ENCODE data around the gene ADGRB3. TPM values are rescaled to one million over a fixed set of nuclear protein-coding genes. Genes with fewer than 3 reads are reported as not detected.
"Not testable (repeated sequence)": the region's sequence is repeated elsewhere in the genome, so short reads cannot be mapped to it uniquely, and the experiment has no call there.

The ADGRB3 gene
- total RNA-seq, 4 donors from 2014 or later: 5.3 to 15.6 (median 7.6) TPM

DNA sequence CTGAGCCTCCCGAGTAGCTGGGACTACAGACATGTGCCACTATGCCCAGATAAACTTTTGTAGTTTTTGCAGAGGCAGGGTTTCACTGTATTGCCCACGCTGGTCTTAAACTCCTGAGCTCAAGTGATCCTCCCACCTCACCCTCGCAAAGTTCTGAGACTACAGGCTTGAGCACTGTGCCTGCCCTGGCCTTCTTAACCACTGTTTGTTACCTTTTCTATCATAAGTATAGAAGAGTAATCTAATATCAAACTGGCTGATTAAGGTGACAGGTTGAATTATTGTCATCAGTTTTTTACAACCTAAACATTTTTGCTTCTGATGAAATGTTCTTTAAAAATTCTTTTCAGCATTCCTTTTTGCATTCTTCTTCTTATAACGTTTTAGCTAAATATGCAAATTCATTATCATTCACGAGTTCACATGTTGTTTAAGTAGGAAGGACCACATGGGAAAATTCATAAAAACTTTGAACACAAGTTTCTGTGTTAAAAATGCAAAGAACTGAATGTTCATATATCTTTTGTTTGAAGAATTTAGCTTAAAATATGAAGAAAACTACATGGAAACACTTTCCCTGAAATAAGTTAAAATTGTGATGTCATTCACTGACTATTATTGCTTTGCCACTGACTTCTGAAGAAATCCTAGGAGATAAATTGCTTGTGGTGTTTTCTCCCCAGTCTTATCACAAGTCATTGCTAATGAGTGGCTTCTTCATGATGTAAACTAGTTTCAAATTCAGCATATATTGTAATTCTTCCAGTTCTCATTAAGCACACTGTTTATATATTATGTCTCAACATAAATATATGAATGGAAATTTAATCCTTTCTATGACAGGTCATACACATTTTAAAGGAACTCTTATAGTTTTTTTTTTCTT is 106.7 kb downstream of the ADGRB3 start:
- TF ChIP-seq CTCF (IDR thresholded peaks at IDR 0.05) (no peak), POLR2A (IDR thresholded peaks at IDR 0.05) (no peak)
- DNase-seq: no peak
- intact Hi-C loops (cut with DNase I; ENCODE audit: low total_unique reads): no loop called here

GRCh38 chr6:68743099-68743498 is 108.0 kb downstream of the ADGRB3 start:
- DNase-seq: no peak
- no peak overlapping the region for H3K4me3 ChIP-seq
- no peaks in the 10 kb centered on the region for H3K36me3 ChIP-seq
- no peaks in the 10 kb centered on the region for H3K4me1 ChIP-seq
- no peak for TF ChIP-seq POLR2A (IDR thresholded peaks at IDR 0.05)
- no peak for TF ChIP-seq CTCF (IDR thresholded peaks at IDR 0.05)
- H3K9me3 ChIP-seq: no peaks in the 10 kb centered on the region
- H3K27me3 ChIP-seq: no peaks in the 10 kb centered on the region
- intact Hi-C loops (cut with DNase I; ENCODE audit: low total_unique reads): no loop called here
- H3K27ac ChIP-seq: no peak overlapping the region

More for the DNA sequence above, 106.7 kb downstream of the ADGRB3 start:
- H3K4me3 ChIP-seq: no peak overlapping the region
- no peaks in the 10 kb centered on the region for H3K36me3 ChIP-seq
- H3K4me1 ChIP-seq: no peaks in the 10 kb centered on the region
- no peaks in the 10 kb centered on the region for H3K9me3 ChIP-seq
- no peak overlapping the region for H3K27ac ChIP-seq
- H3K27me3 ChIP-seq: no peaks in the 10 kb centered on the region

GRCh38 chr6:68744376-68744775 is 109.3 kb downstream of the ADGRB3 start:
- H3K9me3 ChIP-seq; H3K4me1 ChIP-seq; H3K4me3 ChIP-seq; H3K27ac ChIP-seq; H3K36me3 ChIP-seq; DNase-seq; H3K27me3 ChIP-seq; intact Hi-C loops (cut with DNase I; ENCODE audit: low total_unique reads): not testable (repeated sequence)

- Histone ChIP-seq H3K27me3 (no peaks in the 10 kb centered on the region), H3K27ac (no peak overlapping the region), H3K9me3 (no peaks in the 10 kb centered on the region), H3K4me3 (no peak overlapping the region), H3K4me1 (no peaks in the 10 kb centered on the region), H3K36me3 (no peaks in the 10 kb centered on the region)
- intact Hi-C loops (cut with DNase I; ENCODE audit: low total_unique reads): no loop called here
- no peak for TF ChIP-seq CTCF (IDR thresholded peaks at IDR 0.05)
- no peak for TF ChIP-seq POLR2A (IDR thresholded peaks at IDR 0.05)
- DNase-seq: no peak
These were observed 111.3 kb downstream of the ADGRB3 start for GRCh38 chr6:68746376-68746775.

GRCh38 chr6:68747110-68747790 is 112.2 kb downstream of the ADGRB3 start:
- intact Hi-C loops (cut with DNase I; ENCODE audit: low total_unique reads): no loop called here
- no peak for DNase-seq
- Histone ChIP-seq H3K36me3 (no peaks in the 10 kb centered on the region), H3K4me1 (no peaks in the 10 kb centered on the region), H3K9me3 (no peaks in the 10 kb centered on the region), H3K4me3 (no peak overlapping the region), H3K27ac (no peak overlapping the region), H3K27me3 (no peaks in the 10 kb centered on the region)
- no peak for TF ChIP-seq POLR2A (IDR thresholded peaks at IDR 0.05)
- TF ChIP-seq CTCF (IDR thresholded peaks at IDR 0.05): no peak

GRCh38 chr6:68747832-68748231 is 112.8 kb downstream of the ADGRB3 start:
- DNase-seq; intact Hi-C loops (cut with DNase I; ENCODE audit: low total_unique reads); H3K27ac ChIP-seq; H3K4me1 ChIP-seq; H3K9me3 ChIP-seq; H3K27me3 ChIP-seq; H3K36me3 ChIP-seq; H3K4me3 ChIP-seq: not testable (repeated sequence)
